ENCODE measurements around the gene HDAC11. TPM values are rescaled to one million over a fixed set of nuclear protein-coding genes. Genes with fewer than 3 reads are reported as not detected.
"Not testable (repeated sequence)": the region's sequence is repeated elsewhere in the genome, so short reads cannot be mapped to it uniquely, and the experiment has no call there.

HDAC11 gene
- total RNA-seq, 4 donors from 2014 or later = 15.8 to 41.0 (median 32.2) TPM

DNA sequence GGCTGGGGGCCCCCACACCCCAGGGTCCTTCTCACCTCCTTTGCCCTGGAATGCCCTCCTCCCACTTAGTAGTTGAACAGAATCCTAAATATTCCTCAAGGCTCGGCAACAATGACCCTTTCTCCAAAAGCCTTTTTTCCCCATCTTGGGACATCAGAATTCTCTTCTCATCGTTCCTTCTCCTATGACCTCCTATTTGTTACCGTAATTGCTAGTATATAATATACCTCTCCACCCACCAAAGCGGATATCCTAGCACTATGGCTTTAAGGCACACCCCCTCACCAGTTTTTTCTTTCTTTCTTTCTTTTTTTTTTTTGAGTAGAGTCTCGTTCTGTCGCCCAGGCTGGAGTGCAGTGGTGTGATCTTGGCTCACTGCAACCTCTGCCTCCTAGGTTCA, 16.8 kb downstream of the HDAC11 start:
- Histone ChIP-seq H3K36me3 (peaks cover 4 to 46% (median 23%) of the 10 kb centered on the region in 4 donors), H3K27ac (replicated peaks in 1 of 4) (peak overlapping the region; percentile 17 to 62 (median 50)), H3K27me3 (no peaks in the 10 kb centered on the region), H3K4me1 (peaks cover 14 to 35% (median 19%) of the 10 kb centered on the region in 4 donors), H3K9me3 (no peaks in the 10 kb centered on the region), H3K4me3 (no peak overlapping the region)
- DNase-seq (ENCODE audit: extremely low spot score) = no peak
- WGBS = 65% methylated on average over 6 of the region's 6 CpGs
- intact Hi-C loops (cut with DNase I) = loop anchor here (10.0 kb wide), 1 partner anchor 388 kb away; the partner anchor contains the start of gene WNT7A
- TF ChIP-seq EP300 (IDR thresholded peaks at IDR 0.05) = no peak
- no peak for TF ChIP-seq POLR2AphosphoS5 (IDR thresholded peaks at IDR 0.05)
- no peak for TF ChIP-seq POLR2A (IDR thresholded peaks at IDR 0.05; ENCODE audit: low read depth)
- TF ChIP-seq, protein P1, sequence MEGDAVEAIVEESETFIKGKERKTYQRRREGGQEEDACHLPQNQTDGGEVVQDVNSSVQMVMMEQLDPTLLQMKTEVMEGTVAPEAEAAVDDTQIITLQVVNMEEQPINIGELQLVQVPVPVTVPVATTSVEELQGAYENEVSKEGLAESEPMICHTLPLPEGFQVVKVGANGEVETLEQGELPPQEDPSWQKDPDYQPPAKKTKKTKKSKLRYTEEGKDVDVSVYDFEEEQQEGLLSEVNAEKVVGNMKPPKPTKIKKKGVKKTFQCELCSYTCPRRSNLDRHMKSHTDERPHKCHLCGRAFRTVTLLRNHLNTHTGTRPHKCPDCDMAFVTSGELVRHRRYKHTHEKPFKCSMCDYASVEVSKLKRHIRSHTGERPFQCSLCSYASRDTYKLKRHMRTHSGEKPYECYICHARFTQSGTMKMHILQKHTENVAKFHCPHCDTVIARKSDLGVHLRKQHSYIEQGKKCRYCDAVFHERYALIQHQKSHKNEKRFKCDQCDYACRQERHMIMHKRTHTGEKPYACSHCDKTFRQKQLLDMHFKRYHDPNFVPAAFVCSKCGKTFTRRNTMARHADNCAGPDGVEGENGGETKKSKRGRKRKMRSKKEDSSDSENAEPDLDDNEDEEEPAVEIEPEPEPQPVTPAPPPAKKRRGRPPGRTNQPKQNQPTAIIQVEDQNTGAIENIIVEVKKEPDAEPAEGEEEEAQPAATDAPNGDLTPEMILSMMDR (IDR thresholded peaks at IDR 0.05) = no peak

DNA sequence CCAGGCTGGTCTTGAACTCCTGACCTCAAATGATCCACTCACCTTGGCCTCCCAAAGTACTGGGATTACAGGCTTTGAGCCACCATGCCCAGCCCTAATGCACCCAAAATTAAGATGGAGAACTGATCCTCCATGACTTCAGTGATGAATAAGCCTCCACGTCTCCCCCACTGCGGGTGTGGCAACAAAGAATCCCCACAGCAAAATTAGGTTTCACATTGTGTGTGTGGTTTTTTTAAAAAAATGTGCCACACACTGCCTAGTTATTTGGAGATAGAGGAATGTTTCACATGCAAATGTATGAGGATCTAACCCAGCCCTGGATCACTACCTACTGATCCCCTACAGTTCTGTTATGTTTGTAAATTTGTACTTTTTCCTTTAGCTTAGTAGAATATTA, 17.3 kb downstream of the HDAC11 start:
- Histone ChIP-seq H3K9me3 (no peaks in the 10 kb centered on the region), H3K4me3 (no peak overlapping the region), H3K27ac (replicated peaks in 1 of 4) (no peak overlapping the region), H3K36me3 (peaks cover 4 to 46% (median 23%) of the 10 kb centered on the region in 4 donors), H3K4me1 (peaks cover 14 to 35% (median 19%) of the 10 kb centered on the region in 4 donors), H3K27me3 (no peaks in the 10 kb centered on the region)
- no peak for TF ChIP-seq POLR2AphosphoS5 (IDR thresholded peaks at IDR 0.05)
- TF ChIP-seq, protein P1 (IDR thresholded peaks at IDR 0.05) = no peak
- intact Hi-C loops (cut with DNase I) = loop anchor here (10.0 kb wide), 1 partner anchor 387 kb away; the partner anchor contains the start of gene WNT7A
- 69% methylated on average over 2 of the region's 2 CpGs for WGBS
- DNase-seq (ENCODE audit: extremely low spot score) = no peak

DNA sequence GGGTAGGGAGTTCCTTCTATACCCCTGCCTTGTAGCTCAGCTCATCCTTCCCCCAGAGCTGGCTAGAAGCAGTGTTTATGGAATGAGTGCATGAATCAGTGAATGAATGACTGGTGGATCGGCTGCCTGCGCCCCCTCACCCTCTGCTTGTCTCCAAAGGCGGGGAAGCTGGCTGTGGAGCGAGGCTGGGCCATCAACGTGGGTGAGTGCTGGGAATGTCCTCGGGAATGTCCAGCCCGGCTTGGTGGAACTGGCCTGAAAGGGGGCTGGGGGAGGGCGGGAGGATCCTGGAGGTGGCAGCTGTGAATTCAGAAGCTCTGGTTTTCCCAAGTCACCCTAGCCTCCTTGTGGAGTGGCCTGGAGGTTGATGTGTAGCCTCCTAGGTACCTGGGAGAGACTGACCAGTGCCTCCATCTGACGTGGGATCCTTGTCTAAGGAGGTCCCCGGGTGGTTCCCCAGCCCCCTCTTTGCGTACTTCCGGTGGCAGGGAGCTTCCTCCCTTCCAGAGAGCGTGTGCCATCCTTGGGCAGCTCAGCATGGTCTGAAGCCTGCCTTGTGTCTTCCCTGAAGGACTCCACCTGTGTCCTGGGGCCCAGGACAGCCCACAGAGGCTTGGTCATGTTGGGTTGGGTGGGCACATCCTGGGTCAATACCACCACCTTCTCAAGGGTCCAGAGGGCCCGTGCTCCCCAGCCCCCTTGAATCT, 18.4 kb downstream of the HDAC11 start:
- Histone ChIP-seq H3K27ac (replicated peaks in 1 of 4) (no peak overlapping the region), H3K36me3 (peaks cover 7 to 47% (median 17%) of the 10 kb centered on the region in 4 donors), H3K4me3 (no peak overlapping the region), H3K9me3 (no peaks in the 10 kb centered on the region), H3K27me3 (no peaks in the 10 kb centered on the region), H3K4me1 (peaks cover 14 to 35% (median 19%) of the 10 kb centered on the region in 4 donors)
- DNase-seq (ENCODE audit: extremely low spot score) = no peak
- TF ChIP-seq POLR2A (IDR thresholded peaks at IDR 0.05; ENCODE audit: low read depth) (no peak), POLR2AphosphoS5 (IDR thresholded peaks at IDR 0.05) (no peak), EP300 (IDR thresholded peaks at IDR 0.05) (no peak)
- TF ChIP-seq, protein P1 (IDR thresholded peaks at IDR 0.05) = no peak
- intact Hi-C loops (cut with DNase I) = loop anchor here (10.0 kb wide), 1 partner anchor 386 kb away; the partner anchor contains the start of gene WNT7A
- WGBS = 75% methylated on average over 4 of the region's 14 CpGs

DNA sequence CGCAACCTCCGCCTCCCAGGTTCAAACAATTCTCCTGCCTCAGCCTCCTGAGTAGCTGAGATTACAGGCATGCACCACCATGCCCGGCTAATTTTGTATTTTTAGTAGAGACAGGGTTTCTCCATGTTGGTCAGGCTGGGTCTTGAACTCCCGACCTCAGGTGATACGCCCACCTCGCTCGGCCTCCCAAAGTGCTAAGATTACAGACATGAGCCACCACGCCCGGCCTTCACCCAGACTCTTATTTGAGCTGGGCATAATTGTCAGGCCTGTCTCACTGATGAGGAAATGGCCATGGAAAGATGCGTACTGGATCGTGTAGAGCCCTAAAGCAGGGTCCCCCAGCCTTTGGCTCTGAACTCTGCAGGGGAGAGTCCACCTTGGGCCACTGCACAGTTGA, 19.1 kb downstream of the HDAC11 start:
- Histone ChIP-seq H3K36me3 (peaks cover 4 to 47% (median 18%) of the 10 kb centered on the region in 4 donors), H3K4me1 (peaks cover 14 to 35% (median 18%) of the 10 kb centered on the region in 4 donors)
- not testable (repeated sequence) for DNase-seq (ENCODE audit: extremely low spot score); H3K4me3 ChIP-seq; H3K27me3 ChIP-seq; H3K9me3 ChIP-seq; H3K27ac ChIP-seq (replicated peaks in 1 of 4)
- WGBS = 90% methylated on average over 11 of the region's 11 CpGs
- intact Hi-C loops (cut with DNase I) = loop anchor here (10.0 kb wide), 1 partner anchor 386 kb away; the partner anchor contains the start of gene WNT7A

DNA sequence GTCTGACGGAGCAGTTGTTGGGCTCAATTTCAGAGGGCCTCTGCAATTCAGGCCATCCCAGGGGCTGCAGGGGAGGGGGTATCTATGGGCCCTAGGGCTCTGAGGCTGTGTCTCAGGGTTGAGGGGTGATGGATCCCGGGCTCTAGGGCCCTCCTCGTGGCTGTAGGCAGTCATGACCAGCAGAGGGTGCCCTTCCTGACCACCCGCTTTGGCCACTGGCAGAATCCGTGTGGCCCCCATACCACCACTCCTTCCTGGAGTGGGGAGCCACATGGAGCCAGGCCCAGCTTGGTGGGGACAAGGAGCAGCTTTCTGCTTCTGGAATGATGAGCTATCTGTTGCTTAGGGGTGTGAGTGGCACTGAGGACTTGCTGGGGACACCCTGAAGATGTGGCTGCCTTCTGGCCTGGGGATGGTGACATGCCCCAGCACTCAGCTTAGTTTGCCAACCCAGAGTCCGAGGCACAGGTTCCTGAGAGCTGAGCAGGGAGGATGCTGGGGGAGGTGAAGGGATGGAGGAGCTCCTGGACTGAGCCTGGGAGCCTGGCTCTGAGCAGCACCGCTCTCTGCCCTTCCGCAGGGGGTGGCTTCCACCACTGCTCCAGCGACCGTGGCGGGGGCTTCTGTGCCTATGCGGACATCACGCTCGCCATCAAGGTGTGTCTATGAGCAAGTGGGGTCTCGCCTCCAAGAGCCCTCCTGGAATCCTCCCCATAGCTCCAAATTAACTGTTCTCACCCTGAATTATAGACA, 20.2 kb downstream of the HDAC11 start:
- intact Hi-C loops (cut with DNase I) = no loop called here
- WGBS = 91% methylated on average over 10 of the region's 15 CpGs
- DNase-seq (ENCODE audit: extremely low spot score) = no peak
- H3K9me3 ChIP-seq = no peaks in the 10 kb centered on the region
- TF ChIP-seq EP300 (IDR thresholded peaks at IDR 0.05) = no peak
- TF ChIP-seq, protein P1 (IDR thresholded peaks at IDR 0.05) = peak in 1 of 3 experiments; percentile 48
- no peak overlapping the region for H3K4me3 ChIP-seq
- no peaks in the 10 kb centered on the region for H3K27me3 ChIP-seq
- peaks cover 4 to 54% (median 22%) of the 10 kb centered on the region in 4 donors for H3K36me3 ChIP-seq
- peaks cover 14 to 29% (median 15%) of the 10 kb centered on the region in 4 donors for H3K4me1 ChIP-seq
- no peak overlapping the region for H3K27ac ChIP-seq (replicated peaks in 1 of 4)
